Germinal center (tissue), 1 donor: ENCODE measurements around the gene TSPAN33.

Experiments used
- DNase-seq: peaks from one replicate; pipeline ENCODE4 v3.0.0; 2012; ENCODE audit warnings: mixed read lengths, low spot score

TSPAN33 gene

DNA sequence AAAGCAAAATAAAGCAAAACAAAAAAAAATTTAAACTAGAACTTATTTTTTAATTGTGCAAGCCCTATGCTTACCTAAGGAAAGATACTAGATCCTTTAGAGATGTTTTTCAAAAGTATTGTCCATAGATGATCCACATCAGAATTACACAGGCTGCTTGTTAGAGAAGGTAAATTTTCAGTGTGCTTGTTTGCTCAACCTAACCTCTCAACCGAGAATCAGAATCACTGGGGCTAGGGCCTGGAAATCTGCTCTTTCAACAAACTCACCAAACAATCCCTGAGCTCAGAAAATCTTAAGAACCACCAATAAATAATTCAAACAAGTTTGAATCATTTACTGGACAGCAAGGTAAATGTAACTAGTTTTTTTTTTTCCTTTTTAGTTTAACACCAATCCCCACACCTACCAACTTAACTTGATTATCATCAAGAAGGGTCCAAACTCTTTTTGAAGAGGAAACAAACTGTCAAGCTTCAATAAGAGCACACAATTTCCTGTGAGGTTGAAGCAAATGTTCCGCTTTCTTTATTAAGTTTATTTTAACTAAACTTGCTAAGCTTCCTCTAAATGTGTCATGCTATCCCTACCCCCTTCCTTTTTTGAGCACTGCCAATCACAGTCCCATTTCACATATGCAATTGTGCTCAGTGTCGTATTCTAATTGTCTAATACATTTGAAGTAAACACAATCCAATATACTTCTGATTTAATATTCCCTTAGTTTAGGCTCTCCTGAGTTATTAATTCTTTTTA lies 7.4 kb upstream of the TSPAN33 start:
- peak; percentile 73 for DNase-seq

DNA sequence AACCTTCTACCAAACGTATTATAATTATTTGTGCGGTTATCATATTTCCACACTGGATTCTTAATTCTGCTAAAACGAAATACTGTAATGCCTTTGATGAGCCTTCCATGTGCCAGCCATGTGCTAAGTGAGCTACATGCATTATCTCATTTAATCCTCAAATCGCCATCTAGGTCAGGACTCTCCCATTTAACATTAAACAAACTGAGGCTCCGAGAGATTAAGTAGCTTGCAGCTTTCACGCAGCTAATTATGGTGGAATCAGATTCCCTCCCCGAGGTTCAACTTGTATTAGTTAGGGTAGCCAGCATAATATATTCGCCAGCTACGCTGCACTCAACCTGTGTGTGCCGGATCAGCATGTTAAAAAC lies 798 bp upstream of the TSPAN33 start:
- DNase-seq = no peak

DNA sequence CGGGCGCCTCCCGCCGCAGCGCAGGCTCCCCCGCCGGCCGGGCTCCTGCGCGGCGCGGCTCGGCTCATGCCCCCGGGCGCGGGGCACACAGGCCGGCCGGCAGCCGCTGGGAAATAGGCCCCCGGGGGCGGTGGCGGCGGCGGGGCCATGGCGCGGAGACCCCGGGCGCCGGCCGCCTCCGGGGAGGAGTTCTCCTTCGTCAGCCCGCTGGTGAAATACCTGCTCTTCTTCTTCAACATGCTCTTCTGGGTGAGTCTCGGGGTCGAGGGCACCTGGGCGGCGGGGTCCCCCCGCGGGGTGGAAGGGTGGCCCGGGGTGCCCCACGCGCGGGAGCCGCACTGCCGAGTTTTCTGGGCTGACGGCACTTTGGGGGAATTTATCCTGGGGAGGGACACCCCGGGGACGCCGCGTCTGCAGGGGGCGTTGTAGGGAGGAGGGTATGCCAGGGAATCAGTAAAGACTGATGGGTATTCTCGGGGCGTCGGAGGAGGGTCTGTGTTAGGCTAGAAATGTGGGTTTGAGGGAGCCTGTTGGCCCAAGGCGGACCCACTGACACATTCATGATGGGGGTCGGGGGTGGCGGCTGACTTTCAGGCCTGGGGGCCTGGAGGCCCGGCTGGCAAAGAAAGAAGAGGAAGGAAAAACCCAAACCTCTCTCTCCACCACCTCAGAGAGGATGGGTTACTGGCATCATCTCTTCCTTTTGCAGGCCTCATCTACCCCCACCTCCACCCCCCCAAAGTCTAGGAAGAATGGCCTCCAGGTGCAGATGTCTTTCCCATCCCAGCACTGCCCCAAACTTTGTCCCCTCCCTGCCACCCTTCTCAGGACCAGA lies 544 bp downstream of the TSPAN33 start:
- peak; percentile 48 for DNase-seq

DNA sequence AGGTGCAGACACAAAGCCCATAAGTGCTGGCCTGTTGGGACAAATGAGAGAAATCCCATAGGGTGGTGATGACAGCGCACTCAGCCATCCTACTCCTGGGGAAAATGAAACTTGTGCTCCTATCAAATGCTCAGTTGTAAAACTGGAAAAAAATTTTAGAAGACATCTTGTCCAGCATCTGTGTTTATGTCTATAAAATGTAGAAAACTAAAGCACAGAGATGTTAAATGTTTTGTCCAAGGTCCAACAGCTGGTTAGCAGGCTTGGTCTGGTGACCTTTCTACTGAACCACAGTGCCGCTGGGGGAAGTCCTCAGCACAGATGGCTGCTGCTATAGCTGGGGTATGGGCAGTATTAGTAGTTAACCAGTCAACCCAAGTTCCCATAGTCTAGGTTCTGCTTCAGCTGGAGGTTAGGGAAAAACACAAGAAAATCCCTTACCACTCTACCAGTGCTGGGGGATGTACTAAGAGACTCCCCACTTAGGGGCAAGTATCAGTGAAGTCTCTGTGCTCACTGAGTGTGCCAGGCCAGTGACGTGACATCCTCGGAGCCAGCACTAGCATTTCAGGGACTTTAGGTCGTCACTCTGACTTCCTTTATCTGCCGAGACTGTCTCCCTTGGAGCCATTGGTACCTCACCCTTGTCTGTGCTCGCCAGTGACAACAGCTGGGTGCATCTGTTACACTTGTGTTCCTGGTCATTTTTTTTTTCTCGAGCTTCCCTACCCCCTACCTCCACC lies 1.9 kb downstream of the TSPAN33 start:
- DNase-seq = peak; percentile 64

DNA sequence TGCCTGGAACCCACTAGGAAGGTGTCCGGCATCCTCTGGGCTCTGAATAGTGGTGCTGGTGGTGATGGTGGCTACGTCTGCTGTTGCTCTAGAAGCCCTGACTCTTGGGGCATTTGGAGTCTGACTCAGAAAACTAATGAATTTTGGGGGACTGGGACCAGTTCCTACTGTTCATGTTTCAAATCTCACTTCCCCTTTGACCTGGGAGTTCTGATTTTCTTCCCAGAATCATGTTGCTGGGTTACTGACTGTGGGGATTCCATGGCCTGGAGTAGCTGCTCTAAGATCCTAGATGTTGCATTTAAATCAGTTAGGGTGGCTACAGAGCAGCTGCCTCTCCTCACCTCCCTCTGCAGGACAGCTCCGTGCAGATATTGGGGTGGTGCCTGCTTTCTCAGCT lies 3.2 kb downstream of the TSPAN33 start:
- DNase-seq = no peak

DNA sequence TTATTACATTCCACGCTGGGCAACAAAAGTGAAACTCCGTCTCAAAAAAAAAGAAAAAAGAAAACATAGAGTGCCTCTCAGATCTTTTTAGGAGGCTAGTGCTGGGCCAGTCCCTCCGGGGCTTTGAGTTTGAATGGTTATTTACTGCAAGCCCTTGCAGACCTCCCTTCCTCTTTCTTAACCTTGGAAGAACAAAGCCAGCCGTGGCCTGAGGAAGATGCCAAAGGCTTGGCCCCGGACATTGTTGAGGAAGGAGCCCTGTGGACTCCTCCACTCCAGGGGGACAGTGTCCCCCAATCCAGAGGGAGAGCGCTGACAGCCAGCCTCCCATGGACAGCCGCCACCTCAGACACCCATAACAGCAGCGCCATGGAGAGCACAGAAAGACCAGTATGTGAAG lies 5.0 kb downstream of the TSPAN33 start:
- DNase-seq = no peak

DNA sequence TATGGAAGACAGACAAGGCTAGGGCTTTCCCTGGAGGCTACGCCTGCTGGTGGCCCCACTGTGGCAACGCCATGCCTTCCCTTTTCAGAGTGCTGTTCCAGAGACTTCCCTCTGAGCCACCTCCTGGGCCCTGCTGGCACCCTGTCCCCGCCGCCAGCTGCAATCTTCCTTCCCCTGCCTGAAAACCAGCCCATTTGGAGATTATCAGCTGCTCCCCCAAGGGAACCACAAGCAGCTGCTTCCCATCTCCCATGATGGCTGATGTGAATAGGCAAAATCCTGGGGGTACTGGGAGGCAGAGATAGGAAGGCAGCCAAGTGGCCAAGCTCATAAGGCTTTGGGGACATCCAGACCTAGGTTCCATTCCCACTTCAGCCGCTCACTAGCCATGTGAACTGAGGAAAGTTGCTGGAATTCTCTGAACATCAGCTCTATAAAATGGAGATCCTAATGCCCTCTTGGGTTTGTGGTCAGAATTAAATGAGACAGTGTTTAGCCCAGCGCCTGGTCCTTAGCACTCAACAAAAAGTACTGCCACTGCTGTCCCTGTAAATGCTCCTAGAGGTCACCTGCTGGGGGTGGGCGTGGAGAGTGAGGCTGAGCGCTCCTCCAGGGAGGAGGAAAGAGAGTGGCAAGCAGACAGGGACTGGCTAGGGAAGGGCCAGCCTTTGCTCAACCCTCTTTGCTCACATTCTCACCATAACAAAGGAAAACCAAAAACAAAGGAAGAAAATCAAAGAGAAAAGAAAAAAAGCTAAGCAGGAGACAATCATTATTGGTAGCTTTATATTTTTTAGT lies 5.9 kb downstream of the TSPAN33 start:
- DNase-seq = no peak

DNA sequence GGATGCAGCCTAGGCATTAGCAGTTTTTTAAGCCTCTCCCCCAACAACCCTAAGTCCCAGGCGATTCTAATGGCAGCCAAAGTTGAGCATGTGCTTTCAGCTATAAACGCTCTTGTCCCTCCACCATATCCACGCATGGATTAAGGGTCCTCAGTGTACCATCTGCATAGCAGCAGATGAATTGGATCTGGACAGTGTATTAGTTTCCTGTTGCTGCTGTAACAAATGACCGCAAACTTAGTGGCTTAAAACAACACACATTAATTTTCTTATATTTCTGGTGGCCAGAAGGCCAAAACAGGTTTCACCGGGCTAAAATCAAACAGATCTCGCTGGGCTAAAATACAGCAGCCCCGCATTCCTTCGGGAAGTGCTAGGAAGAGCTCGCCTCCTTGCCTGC lies 13.1 kb downstream of the TSPAN33 start:
- DNase-seq = no peak

DNA sequence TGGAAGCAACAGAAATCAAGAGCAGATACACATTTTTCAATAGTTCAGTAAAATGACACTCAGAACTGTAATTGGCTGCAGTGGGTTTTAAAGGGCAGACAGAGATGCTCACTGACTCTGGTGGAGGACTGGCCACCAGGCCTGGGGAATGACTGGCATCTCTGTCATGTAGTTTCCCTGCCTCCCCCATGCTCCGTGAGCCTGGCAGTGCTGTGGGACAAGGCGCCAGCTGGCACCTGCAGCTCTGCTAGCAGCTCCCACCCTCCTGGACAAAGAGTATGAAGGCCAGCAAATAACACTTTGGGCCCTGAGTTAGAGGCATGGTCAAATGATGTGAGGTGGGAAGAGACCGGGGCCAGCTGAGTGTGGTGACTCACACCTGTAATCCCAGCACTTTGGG lies 15.0 kb downstream of the TSPAN33 start:
- DNase-seq = no peak

DNA sequence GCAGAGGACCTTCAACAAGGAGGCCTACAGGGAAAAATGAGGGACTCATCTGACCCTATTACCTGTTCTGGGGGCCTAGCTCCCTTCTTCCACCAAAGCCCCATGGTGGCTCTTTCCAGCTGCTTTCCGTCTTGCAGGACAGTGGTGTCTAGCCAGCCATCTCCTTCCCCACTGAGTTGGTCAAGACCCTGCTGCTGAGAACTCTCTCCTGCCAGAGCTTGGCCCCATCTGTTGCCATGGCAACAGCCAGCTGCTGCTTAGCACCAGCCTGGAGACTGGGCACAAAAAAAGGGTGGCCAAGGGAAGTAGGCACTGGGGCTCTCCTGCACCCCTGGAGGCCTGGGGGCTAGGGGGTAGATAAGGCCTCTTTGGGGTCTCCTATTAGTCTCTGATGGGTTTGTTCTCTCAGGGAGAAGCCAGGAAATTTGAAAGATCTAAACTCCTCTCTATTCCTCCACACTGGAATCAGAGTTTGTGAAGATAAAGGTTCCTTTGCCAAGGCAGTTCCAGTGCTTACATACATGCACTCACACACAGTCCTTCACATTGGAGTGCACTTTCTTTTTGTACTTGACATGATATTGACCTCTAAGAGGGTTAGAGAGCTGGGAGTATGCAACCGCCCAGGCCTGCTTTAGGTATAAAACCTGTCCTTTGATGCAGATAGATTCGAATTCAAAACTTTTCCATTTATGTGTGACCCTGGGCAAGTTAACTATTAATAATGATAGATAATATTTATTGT lies 15.8 kb downstream of the TSPAN33 start:
- no peak for DNase-seq

DNA sequence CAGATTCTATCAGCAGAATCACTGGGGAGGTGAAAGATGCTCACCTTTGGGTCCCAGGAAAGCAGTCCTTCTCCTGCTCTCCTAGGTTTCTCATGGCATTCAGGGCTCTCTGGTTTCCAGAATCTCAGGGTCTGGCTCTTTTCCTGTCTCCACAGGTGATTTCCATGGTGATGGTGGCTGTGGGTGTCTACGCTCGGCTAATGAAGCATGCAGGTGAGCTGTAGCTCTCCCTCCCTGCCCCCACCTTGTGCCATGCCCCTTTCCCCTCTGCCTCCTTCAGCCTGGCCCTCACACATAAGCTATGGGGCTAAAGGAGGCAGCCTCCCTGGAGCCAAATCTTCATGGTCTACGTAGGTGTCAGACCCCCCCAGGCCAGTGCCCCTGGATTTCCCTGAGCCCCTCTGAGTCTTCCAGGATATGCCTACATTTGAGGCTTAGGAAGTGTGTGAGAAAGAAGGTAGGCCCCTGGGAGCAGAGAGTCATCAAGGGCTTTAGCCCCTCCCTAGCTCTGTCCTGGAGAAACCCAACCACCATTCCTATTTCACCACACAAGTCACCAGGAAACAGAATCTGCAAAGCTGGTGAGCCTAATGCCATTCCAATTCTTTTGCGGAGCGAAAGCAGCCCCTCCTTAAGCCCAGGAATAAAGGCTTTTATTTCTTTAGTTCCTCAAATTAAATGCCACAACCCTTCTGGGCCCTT lies 17.2 kb downstream of the TSPAN33 start:
- no peak for DNase-seq

DNA sequence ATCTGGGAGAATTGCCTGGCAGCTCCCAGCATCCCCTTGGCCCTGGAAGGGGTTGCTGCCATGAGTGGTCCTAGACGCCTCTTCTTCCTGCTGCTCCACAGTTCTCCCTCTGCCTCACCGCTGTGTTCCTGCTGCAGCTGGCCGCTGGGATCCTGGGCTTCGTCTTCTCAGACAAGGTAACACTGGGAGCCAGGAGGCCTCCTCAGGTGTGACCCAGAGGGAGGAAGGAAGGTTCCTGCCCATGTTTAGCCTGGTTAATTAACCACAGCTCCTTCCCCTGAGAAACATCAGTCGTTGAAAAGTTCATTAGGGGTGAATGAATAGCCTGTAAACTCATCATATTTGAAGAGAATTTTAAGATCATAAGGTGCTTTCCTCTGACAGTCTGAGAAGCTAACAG lies 18.2 kb downstream of the TSPAN33 start:
- no peak for DNase-seq

DNA sequence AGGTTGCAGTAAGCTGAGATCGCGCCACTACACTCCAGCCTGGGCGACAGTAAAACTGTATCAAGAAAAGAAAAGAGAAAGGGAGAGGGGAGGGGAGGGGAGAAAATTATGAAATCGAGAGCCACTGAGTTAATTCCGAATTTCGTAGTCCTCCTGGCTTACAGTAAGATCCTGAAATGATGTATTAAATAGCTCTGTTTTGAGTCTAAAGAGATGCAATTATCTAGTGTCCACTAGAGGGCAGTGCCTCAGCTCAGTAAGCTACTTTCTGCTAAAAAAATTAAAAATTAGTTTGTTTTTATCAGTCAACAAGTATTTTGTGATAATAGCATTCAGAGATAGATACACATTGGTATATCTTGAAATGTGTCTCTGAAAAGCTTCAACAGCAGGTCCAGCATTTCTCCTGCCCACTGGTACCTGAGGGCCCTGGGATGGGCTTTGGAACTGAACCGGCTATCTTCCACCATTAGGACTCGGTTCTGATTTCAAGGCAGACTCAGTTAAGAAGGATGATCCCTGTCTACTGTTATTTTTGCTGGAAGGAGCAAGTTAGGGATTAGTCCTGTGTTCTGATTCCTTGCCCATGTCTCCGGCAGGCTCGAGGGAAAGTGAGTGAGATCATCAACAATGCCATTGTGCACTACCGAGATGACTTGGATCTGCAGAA lies 19.5 kb downstream of the TSPAN33 start:
- peak; percentile 61 for DNase-seq

DNA sequence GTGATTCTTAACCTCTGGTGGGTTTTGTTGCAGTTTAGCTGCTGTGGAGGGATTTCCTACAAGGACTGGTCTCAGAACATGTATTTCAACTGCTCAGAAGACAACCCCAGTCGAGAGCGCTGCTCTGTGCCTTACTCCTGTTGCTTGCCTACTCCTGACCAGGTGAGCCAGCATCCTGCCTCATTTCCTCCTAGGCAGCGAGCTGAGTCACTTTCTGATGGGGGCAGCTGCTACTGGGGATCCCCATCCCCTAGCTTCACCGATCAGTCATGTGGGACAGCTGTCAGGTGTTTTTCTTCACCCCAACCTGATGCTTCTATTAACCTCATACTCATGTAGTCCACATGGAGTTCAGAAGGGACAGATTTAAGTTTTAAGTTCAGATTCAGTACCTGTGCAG lies 22.2 kb downstream of the TSPAN33 start:
- peak; percentile 52 for DNase-seq

DNA sequence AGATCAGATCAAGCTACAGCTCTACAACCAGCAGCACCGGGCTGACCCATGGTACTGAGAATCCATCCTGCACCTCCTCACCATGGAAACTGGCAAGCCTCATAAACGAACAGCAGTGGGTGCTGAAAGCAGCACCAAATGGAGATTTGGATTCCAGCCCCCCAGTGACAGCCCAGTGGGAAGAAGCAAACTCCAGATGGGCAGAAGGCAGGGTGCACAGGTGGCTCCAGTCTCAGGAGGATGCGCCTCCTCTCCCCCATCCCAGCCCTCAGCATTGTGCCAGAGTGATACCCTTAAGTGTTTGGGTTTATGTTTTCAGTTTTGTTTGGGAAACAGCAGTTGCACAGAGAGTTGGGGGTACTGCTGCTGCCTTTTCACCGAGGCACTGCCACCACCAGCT lies 23.3 kb downstream of the TSPAN33 start:
- no peak for DNase-seq

DNA sequence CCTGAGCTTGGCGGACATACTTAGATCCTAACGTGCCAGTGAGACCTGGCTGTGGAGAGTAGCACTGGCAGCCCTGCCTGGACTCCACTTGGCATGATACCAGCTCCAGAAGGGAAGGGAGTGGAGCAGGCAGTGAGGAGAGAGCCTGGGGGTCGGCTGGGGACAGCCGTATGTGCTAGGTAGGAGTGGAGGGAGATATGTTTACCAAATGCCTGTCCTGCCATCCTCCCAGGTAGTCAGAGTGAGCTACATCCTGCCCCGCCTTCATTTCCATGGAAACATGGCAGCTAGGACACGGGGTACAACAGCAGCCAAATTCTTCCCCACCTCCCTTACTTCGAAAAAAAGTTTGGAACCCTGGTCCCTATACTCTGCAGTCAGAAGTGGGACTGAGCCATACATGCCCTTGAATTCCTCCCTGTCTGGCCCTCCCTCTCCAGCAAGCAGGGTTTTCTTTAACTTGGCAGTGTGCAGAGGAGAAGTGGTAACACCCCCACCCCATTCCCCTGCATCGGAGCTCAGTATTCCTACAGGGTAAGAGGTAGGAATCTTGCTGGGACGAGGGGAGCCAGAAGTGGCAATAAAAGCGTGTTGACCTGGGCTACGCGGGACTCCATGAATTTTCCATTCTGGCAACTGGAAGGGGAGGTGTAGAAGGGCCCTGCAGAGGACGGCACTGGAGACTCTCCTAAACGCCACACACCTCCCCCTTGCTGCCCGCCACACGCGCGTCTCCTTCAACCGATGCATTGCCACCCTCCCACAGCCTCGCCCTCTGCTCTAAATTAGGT lies 23.9 kb downstream of the TSPAN33 start:
- no peak for DNase-seq

DNA sequence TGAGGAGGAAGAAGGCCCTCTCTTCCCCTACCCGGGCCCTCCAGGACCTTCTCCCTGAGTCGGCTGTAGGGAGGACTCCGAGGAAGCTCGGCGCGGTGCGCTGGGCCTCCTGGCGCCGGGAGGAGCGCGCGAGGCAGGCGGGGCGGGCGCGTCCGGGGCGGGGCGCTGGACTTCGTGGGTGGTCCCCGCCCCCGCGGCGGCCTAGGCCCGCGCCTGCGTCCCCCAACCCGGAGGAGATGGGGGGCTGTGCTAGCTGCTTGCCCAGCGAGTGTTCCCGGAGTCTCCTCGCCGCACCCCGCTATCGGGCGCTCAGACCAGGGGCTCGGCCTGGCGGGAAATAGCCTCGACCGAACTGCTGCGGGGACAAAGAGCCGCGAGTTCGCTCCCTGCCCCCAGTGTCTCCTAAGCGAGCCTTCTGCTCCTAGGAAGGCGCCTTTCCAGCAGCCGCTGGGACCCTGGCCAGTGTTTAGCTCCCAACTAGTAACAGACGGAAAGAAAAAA lies 24.7 kb downstream of the TSPAN33 start:
- DNase-seq = peak; percentile 75

DNA sequence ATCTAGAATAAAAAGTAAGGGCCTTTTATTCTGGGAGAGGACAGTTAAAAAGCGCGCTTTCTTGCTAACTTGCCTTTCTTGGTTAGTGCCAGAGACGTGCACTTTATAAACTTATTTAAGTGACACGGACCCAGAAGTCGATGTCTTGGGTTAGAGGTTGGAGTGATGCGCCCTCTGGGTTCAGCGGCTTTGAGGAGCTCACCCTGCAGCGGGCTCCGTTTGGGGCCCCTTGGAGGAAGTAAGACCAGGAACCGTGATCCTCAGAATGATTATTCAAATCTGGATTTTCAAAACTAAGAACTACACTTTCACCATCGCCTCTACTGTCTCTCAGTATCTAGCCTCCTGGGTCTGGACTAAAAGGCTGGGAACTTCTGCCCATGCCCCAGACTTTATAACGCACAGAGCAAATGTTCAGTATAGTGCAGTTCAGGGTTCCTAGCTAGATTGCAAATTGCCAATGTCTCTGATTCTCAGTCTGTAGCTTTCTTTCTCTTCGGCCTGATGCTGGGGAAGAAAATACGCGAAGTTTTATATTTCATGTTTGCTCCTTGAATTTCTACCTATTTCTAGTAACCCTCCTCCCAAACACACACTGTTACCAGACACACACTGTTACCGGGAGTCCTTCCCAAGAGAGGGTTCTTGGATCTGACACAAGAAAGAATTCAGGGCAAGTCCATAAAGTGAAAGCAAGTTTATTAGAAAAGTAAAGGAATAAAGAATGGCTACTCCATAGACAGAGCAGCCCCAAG lies 25.4 kb downstream of the TSPAN33 start:
- DNase-seq = peak; percentile 77
